ENCODE data around the gene POLD2.

POLD2 gene

DNA sequence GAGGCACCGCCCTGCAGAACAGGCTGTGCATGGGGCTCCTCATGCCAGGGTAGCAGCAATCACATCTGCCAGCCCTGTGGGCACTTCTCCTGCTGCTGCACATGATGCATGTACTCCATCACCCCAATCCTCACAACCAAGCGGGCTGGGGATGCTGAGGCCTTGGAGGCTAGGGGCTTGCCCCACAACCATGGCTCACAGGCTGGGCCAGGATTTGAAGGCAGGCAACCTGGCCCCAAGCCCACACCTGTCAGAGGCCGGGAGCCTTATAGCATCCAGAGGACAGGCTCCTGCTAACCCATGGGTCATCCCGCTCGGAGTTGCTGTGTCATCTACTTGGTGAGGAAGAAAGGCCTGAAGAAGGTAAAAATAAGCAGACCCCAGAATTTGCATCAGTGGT is 43.2 kb downstream of the POLD2 start:
- DNase-seq = no peak

DNA sequence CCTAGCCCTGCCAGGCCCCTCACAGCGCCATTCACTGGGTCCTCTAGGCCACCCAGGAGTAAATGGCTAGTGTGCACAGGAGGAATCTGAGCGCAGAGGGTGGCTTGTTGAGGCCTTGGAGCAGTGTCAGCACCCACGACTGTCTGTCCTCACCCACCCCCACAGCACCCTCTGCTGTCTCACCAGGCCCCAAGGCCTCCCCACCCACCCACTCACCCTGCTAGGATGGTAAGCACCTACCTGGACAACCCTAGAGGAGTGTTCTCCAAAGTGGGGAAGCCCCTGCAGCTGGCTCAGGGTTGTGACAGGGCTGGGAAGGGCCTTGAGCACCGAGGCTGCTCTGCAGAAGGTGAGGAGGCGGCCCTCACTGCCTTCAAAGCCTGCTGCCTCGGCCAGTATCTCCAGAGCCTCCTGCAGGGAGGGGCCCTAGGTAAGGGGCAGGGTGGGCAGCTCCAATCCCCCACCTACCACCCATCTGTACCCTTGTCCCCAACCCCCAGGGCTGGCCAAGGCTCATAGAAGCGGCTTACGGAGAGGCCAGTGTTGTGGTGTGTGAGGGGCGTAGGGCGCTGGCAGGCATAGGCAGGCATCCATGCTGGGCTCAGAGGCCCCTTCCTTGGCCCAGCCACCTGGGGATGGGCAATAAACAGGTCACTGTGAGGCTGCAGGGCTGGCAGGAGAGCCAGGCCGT is 43.9 kb downstream of the POLD2 start:
- no peak for DNase-seq

DNA sequence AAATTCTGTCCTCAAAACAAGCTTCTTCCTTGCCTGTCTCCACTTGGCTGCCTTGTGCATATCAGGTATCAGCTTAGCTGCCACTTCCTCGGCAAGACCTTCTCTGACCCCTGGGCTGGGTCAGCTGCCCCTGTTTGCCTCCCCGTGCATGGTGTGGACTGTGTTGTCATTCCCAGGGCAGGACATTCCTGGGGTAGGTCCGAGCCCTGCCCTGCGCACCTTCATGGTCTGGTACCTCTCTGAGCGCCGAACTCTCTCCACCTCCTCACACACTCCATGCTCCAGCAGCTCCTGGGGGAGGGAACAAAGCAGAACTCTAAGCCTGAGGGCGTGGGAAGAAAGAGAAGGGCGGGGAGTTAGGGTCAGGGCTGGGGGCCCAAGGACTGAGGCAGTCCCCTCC is 44.8 kb downstream of the POLD2 start:
- DNase-seq = no peak

DNA sequence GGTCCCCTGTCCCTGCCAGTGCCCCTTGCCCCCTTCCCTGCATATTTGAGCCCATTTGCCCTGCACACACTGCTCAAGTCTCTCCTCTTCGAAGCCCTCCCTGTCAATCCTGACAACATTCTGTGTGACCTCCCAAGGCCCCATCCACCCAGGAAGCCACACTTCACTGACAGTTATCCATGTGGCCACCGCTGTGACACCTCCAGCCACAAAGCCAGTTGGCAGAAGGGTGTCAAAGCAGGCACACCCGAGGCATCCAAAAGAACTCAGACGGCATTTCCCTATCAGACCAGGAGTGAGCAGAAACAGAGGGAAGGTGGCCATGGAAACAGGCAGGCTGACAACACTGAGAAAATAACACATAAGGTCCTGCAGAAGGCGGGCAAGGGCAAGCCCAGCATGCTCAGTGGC is 45.7 kb downstream of the POLD2 start:
- no peak for DNase-seq

DNA sequence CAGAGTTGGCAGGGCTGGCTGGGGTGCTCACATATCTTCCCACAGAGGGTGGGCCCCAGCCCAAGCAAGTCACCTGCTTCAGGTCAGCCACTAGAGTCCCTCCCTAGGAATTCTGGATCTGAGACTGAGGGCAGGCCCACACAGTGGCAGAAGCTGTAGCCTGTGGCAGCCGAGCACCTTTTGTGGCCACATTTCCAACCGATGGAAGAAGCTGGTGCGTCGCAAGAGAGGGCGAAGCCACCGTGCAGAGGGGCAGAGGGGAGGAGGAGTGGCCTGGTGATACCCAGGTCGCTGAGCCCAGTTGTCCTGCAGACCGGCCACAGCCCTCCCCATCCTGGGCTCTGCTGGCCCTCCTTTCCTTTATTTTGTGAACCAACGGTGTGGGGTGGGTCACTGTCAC is 46.3 kb downstream of the POLD2 start:
- DNase-seq = no peak

DNA sequence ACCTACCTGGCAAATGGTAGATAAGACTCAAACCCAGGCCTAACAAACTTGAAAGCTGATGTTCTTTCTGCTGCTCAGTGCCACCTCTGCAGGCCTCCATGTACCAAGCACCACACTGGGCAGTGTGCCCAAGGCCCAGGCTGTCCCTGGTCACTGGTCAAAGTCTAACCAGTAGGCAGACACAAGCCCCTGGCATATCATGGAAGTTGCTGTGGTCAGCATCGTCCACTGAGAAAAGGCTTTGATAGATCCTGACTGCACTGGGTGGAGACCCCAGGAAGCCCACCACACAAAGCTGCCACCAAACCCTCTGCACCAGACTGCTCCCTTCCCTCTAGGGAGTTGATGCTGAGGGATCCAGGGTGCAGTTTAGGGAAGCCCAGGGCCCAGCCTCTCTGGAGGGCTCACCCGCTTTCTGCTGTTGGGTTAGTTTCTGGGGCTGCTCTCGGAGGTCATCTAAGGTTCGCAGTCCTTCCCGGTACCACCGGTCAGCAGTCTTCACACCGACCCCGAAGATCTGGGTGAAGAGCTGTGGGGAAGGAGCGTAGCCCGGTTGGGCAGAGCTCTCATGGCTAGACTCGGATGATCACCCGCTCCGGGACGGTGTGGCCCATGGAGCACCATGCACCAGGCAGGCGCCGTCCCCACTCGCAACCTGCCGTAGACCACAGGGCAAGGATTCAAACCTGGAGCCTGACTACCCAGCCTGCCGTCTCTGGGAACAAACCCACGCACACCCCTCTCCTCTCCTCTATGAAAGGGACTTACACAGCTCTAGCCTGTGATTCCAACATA is 47.0 kb downstream of the POLD2 start:
- DNase-seq = no peak

DNA sequence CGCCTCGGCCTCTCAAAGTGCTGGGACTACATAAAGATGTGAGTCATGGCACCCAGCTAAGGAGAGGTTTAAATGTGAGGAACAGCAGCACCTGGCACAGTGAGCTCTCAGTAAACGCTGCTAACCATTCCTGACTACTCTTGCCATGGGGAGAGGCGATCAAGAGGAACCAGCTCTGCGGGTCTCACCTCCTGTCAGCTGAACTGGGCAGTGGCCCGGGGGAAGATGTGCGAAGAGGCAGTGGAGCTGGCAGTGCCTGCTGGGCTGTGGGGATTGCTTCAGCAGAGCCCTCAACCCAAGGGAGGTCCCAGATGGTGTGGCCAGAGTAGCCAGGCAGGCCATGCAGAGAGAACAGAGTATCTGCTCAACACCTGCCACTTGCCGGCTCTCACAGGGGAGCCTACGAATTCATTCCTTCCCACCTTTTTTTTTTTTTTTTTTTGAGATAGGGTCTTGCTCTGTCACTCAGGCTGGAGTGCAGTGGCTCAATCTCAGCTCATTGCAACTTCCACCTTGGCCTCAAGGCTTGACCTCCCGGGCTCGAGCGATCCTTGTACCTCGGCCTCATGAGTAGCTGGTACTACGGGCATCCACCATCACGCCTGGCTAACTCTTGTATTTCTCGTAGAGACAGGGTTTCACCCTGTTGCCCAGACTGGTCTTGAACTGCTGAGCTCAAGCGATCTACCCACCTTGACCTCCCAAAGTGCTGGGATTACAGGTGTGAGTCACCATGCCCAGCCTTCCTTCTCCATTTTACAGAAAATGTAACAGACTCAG is 47.9 kb downstream of the POLD2 start:
- DNase-seq = no peak

DNA sequence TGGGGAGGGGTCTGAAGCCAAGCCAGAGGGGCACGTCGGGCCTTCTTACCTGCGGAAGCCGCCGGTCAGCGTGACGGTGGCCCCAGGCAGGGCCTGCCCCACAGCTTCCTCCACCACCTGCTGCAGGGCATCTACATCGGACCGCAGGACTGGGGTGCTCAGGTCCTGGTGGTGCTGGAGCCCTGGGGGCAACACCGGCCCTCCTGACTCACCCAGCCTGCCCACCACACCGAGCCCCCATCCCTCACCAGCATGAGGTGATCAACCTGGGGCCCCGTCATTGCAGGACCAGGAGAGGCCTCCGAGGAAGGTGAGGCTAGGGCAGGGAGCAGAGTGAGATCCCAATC is 49.0 kb downstream of the POLD2 start:
- no peak for DNase-seq

DNA sequence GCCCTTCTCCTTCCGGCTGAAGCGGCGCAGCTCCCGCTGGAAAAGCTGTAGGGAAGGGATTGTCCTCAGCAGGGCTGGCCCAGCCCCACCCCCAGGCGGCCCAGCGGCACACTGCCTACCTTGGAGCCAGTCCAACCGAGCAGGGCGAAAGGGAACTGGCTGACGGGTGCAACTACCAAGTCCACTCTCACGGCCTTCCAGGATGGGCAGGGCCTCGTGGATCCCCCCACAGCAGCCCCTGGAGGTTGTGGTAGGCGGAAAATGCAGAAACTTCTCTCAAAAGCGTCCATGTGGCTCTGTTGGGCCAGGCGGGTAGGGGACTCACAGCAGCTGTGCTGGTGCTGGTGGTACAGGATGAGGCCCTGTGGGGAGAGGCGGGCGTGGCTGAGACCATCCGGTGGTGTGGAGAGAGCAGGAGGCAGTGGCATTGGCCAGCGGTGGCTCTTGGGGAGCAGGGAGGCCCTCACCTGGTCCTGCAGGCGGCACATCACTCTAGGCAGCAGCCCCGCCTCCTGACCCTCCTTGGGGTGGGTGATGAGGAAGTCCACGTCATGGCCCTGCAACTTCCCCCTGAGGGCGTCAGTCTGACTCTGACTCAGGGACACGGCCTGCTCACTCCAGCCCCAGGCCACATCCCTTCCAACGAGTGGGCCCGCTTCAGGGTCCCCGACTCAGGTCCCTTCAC is 49.5 kb downstream of the POLD2 start:
- peak; percentile 91 to 96 (median 94) for DNase-seq

DNA sequence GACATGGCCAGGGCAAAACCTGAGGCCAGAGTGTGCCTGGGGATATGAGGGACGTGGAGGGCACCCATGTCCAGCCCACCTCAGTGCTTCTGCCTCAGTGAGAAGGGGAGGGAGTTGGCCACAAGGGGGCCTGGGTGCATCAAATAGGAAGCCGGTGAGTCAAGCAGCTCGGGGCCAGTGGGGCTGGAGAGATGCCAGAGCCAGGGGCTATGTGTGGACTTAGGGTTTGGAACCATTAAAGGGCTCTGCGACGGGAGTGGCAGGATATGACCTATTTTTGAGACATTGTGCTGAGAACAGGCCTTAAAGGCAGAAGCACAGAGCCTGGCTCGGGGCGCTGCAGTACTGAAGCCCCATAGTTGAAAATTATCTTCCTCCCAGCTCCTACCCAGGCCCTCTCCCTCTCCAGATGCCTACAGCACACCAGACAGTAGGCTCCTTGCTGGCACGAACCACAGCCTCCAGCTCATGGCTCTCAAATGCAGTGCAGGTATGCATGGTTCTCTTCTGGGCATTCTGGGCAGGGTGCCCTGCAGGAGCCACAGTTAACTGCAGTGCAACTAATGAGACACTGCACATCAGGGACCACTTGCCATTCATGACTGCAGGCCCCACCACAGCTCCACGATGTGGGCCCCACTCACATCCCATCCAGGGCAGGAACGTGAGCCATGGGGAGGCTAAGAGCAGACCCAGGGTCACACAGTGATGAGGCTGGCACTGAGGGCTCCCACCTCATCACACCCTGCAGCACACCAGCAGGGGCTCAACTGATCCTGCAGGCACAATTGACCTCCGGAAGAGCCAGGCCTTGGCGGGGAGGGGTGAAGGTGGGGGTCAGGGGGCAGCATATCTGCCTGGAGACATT is 50.8 kb downstream of the POLD2 start:
- peak; percentile 60 to 79 (median 68) for DNase-seq

DNA sequence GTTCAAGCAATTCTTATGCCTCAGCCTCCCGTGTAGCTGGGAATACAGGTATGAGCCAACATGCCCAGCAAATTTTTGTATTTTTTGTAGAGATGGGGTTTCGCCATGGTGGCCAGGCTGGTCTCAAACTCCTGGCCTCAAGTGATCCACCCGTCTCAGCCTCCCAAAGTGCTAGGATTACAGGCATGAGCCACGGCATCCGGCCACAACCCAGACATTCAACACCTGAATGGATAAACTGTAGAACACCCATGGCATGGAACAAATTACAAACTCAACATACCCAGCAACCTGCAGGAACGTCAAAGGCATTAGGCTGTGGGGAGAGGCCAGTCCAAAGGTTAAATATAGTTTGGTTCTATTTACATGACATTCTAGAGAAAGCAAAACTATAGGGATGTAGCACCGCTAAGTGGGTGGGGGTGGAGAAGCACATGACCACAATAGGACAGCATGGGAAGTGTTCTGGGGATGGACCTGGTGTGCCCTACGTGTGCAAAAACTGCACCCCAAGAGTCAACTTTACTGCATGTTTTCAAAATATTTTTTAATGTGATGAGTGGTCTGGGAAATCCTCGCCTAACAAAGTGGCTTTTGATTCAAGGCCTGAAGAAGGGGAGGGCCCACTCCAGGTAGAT is 51.5 kb downstream of the POLD2 start:
- DNase-seq = peak in 1 of 4 experiments; percentile 38

DNA sequence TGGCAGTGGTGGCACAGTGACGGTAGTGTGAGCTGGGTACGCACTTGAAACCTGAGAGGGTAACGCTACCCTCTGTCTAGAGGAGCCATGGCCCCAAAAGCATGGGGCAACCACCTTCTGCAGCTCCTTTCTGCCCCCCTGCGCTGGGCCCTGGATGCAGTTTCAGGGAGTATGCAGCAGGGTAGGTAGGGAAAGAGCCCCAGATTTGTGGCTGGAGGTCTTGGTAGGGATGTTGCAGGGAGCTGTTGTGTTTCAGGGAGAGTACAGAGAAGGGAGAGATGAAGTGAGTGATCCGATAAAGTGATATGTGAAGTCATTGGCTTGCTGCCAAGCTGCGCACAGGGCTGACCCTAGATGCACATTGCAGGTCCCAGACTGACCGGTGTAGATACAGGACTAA is 55.3 kb downstream of the POLD2 start:
- no peak for DNase-seq

DNA sequence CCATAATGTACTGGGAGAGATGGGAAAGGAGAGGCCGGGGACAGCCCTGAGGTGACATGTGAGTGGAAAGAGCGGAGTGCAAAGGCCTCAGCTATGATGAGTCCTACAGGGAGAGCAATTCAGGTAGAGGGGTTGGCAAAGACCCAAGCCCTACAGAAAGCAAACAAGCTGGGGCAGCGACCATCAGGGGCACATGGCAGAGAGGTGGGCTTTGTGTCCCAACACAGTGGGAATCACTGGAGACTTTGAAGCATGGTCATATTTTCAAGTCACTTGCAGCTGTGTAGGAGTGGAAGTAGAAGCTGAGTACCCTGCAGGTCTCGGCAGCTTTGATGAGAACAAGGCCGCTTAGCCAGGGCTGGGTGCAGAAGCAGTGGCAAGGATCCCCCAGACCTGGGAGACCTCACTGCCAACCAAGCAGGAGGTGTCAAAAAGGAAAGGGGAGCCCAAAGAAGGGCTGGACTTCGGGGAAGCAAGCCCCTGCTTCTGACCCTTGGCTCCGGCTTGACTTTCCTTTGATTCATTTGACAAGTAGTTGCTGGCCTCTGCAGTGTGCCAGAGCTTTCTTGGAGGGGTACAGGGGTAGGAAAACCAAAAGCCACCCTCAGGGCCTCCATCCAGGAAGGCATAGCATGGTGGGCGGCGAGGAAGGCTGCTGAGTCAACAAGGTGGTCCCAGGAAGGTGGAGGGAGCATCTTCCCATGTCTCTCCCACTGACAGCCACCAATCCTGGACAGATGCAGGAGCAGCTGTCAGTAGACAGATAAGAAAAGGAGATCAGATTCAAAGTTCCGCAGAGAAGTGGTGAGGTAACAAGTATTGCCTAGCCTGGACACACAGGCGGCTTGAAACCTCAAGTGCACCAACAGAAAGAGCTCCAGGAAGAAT is 56.0 kb downstream of the POLD2 start:
- DNase-seq = no peak

DNA sequence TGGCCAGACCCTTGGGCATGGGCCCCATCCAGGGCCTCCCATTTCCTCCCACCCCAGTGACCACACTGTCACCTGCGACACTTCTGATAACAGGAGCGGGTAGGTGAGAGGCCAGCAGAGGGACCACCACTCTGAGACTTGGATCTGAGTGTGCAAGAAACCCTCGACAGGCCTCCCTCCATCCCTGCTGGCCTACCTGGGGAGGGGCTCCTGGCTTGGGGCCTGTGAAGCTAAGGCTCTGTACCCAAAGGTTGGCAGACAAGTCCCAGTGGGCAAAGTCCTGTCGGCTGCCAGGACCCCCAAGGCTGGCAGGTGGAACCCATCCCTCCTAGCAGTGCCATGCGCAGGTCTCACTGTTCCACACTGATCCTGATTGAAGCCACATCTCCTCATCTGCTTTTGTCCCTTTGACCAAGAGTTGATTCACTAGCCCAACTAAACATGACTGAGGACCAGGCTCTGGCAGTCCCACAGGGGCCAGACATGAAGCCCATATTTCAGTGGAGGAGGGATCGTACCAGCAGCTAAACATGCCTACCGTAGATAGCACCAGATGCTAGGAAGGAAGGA is 56.8 kb downstream of the POLD2 start:
- no peak for DNase-seq

DNA sequence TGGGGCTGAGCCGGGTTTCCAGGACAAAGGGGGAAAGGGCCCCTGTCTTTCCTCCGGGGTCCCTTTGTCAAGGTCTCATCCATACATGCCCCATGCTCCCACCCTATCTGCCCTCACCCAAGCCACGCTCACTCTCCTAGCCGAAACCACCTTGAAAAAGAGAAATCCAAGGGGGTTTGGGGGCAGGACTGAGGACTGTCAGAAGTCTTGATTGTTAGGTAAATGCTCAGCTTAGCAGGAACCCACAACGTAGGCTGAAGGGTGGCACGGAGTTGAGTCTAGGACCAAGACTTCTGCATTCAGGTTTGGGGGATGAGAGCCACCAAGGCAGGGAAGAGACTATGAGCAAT is 57.3 kb downstream of the POLD2 start:
- DNase-seq = no peak

DNA sequence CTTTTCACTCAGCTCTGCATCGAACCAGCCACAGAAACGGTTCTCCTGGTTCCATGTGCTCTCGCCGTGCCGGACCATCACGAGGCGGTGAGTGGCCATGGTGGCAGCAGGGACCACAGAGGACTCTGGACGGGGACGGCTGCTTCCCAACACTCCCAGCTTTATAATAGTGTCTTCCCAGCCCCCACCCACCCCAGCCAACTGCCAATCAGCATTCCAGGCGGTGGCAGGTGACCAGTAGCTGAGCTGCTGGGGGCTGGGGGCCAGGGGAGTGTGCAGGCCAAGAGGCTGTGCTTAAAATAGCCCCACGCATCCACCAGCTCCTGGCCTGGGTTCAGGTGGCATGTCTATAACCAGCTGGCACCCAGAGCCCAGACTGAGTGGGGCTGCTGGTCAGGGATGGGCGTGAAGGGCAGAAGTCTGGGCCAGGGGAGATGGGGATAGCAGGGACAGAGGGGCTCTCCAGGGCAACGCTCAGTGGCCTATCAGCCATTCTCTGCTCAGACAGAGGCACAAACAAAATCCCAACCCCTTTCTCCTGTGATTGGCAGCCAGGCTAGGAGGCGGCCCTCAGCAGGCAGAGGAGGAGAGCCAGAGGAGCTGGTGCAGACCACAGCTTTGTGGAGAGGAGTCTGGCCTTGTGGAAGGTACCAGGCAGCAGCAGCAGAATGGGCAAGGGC is 57.8 kb downstream of the POLD2 start, which contains the start of gene PGAM2:
TSS of gene PGAM2 (minus strand) at position 137 of the 680 bp plus-strand sequence. CDS start at position 99, 38 bp downstream.
- peak in 1 of 4 experiments; percentile 31 for DNase-seq

DNA sequence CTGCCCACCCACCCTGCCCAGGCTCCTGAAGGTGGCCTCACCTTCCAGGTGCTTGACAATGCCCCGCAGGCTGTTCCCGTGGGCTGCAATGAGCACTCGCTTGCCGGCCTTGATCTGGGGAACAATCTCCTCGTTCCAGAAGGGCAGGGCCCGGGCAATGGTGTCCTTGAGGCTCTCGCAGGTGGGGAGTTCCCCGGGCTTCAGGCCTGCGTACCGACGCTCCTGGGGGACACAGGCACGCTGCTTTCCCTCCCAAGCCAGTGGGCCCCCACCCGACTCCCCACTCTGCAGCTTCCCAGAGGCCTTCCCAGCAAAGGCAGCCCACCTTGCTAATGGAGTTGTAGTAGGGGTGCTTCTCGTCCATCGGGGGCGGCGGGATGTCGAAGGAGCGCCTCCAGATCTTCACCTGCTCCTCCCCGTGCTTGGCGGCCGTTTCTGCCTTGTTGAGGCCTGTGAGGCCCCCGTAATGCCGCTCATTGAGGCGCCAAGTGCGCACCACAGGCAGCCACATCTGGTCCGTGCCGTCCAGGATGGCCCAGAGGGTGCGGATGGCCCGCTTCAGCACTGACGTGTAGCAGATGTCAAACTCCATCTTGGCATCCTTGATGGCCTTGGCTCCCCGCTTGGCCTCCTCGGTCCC is 58.4 kb downstream of the POLD2 start:
- no peak for DNase-seq
